ENCODE measurements around the gene C6orf136. TPM values are rescaled to one million over a fixed set of nuclear protein-coding genes. Genes with fewer than 3 reads are reported as not detected.
A peak's percentile ranks its signal among the peaks of the same experiment; 100 is the strongest.

C6orf136 gene
- total and polyA plus RNA-seq, 9 of the 15 experiments (the other 6 are each of a cell fraction or from before 2014, with no cell fraction given) = 14.1 to 63.1 (median 18.4) TPM

DNA sequence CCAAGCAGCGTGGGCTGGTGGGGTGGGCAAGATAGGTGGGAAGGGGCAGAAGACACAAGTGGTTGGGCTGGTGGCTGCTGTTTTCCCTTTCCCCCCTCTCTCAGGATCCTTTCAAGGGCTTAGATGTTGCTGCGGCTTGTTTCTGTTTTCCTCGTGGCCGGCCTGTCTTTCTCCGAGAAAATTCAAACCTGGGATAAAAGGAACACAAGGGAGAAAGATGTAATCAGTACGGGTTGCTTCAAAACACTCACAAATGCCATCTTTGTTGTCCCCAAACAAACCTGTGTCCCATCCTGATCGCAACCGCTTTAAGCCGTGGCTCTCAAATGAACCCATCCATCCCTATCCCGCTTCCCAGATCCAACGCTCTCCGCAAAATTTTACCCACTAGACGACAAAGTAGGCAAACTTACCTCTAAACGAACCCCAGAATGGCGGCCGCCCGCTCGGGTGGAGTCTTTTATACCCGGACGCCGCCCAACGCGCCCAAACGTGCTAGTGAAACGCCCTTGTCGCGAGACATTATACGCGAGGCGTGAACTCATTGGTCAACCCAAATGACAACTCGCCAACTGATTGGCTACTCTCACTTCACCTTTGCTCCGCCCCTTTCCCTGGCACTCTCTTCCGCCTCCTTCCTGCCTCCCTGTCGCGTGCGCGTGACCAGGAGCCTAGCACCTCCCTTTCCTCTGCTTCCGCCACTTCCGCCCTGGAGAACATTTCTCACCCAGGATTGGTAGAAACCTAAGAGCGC, 29.9 kb upstream of the C6orf136 start, which contains the start of gene PPP1R10 (continued):
- TF ChIP-seq, protein P1, sequence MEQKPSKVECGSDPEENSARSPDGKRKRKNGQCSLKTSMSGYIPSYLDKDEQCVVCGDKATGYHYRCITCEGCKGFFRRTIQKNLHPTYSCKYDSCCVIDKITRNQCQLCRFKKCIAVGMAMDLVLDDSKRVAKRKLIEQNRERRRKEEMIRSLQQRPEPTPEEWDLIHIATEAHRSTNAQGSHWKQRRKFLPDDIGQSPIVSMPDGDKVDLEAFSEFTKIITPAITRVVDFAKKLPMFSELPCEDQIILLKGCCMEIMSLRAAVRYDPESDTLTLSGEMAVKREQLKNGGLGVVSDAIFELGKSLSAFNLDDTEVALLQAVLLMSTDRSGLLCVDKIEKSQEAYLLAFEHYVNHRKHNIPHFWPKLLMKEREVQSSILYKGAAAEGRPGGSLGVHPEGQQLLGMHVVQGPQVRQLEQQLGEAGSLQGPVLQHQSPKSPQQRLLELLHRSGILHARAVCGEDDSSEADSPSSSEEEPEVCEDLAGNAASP (IDR thresholded peaks at IDR 0.05) = no peak
- TF ChIP-seq TAF15 (IDR thresholded peaks at IDR 0.05; ENCODE audit: low read depth, low read length) (no peak), HIVEP1 (CRISPR knock-in tag; IDR thresholded peaks at IDR 0.05) (peak; percentile 56; the same call in 1 of the 2 replicates), ZNF311 (CRISPR knock-in tag; IDR thresholded peaks at IDR 0.05) (no peak), PHF20 (IDR thresholded peaks at IDR 0.05; ENCODE audit: partially characterized antibody) (peak; percentile 88), KAT8 (IDR thresholded peaks at IDR 0.05; ENCODE audit: low read depth) (peak; percentile 41; the same call in 1 of the 2 replicates), KDM4B (IDR thresholded peaks at IDR 0.05; ENCODE audit: borderline replicate concordance in 2 of 2, low read depth in 1 of 2) (peak in 1 of 2 experiments; percentile 42; a peak in 1 of 4 replicates), L3MBTL2 (IDR thresholded peaks at IDR 0.05) (no peak), YBX1 (IDR thresholded peaks at IDR 0.05) (no peak), SIN3A (IDR thresholded peaks at IDR 0.05; ENCODE audit: borderline replicate concordance in 2 of 2, control insufficient read depth in 1 of 2, low read depth in 2 of 2, low read length in 2 of 2) (peak; percentile 92 to 93; a peak in 3 of 4 replicates), ARID2 (IDR thresholded peaks at IDR 0.05) (0 out of 2 replicates have a peak, but pooled peaks have one; percentile 38), ZNF707 (CRISPR knock-in tag; conservative IDR thresholded peaks at IDR 0.05) (peak; percentile 64; the same call in 1 of the 2 replicates), ZNF3 (CRISPR knock-in tag; IDR thresholded peaks at IDR 0.05) (peak; percentile 85), KLF13 (tag; IDR thresholded peaks at IDR 0.05; ENCODE audit: borderline replicate concordance, low read depth) (peak; percentile 92), PHTF2 (CRISPR knock-in tag; IDR thresholded peaks at IDR 0.05) (peak; percentile 97)
- TF ChIP-seq, protein P2, sequence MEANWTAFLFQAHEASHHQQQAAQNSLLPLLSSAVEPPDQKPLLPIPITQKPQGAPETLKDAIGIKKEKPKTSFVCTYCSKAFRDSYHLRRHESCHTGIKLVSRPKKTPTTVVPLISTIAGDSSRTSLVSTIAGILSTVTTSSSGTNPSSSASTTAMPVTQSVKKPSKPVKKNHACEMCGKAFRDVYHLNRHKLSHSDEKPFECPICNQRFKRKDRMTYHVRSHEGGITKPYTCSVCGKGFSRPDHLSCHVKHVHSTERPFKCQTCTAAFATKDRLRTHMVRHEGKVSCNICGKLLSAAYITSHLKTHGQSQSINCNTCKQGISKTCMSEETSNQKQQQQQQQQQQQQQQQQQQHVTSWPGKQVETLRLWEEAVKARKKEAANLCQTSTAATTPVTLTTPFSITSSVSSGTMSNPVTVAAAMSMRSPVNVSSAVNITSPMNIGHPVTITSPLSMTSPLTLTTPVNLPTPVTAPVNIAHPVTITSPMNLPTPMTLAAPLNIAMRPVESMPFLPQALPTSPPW (CRISPR knock-in tag; IDR thresholded peaks at IDR 0.05) = peak; percentile 3; the same call in 1 of the 2 replicates
- TF ChIP-seq, protein P3, sequence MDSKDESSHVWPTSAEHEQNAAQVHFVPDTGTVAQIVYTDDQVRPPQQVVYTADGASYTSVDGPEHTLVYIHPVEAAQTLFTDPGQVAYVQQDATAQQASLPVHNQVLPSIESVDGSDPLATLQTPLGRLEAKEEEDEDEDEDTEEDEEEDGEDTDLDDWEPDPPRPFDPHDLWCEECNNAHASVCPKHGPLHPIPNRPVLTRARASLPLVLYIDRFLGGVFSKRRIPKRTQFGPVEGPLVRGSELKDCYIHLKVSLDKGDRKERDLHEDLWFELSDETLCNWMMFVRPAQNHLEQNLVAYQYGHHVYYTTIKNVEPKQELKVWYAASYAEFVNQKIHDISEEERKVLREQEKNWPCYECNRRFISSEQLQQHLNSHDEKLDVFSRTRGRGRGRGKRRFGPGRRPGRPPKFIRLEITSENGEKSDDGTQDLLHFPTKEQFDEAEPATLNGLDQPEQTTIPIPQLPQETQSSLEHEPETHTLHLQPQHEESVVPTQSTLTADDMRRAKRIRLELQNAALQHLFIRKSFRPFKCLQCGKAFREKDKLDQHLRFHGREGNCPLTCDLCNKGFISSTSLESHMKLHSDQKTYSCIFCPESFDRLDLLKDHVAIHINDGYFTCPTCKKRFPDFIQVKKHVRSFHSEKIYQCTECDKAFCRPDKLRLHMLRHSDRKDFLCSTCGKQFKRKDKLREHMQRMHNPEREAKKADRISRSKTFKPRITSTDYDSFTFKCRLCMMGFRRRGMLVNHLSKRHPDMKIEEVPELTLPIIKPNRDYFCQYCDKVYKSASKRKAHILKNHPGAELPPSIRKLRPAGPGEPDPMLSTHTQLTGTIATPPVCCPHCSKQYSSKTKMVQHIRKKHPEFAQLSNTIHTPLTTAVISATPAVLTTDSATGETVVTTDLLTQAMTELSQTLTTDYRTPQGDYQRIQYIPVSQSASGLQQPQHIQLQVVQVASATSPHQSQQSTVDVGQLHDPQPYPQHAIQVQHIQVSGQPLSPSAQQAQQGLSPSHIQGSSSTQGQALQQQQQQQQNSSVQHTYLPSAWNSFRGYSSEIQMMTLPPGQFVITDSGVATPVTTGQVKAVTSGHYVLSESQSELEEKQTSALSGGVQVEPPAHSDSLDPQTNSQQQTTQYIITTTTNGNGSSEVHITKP (IDR thresholded peaks at IDR 0.05; ENCODE audit: partially characterized antibody) = no peak
- TF ChIP-seq, protein P4, sequence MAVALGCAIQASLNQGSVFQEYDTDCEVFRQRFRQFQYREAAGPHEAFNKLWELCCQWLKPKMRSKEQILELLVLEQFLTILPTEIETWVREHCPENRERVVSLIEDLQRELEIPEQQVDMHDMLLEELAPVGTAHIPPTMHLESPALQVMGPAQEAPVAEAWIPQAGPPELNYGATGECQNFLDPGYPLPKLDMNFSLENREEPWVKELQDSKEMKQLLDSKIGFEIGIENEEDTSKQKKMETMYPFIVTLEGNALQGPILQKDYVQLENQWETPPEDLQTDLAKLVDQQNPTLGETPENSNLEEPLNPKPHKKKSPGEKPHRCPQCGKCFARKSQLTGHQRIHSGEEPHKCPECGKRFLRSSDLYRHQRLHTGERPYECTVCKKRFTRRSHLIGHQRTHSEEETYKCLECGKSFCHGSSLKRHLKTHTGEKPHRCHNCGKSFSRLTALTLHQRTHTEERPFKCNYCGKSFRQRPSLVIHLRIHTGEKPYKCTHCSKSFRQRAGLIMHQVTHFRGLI (CRISPR knock-in tag; IDR thresholded peaks at IDR 0.05) = no peak; the same call in 1 of the 2 replicates

Measured in K562 (cell line).